H9 (cell line): ENCODE measurements around the gene ST8SIA5. TPM values are rescaled to one million over a fixed set of nuclear protein-coding genes. Genes with fewer than 3 reads are reported as not detected.

Source experiments
- DNase-seq: peaks from one replicate; pipeline ENCODE4 v3.0.0-alpha.2; 2017
- H2AFZ ChIP-seq: one replicate; pipeline ENCODE4 v1.6.1; 2013; ENCODE audit warnings: mild to moderate bottlenecking, low read length, control low read depth, moderate library complexity
- H2AK5ac ChIP-seq: 2 replicates; pipeline ENCODE4 v1.6.1; 2013; ENCODE audit warnings: low read length, control low read depth, mixed read lengths; ENCODE audit not compliant: insufficient read length
- H2BK120ac ChIP-seq: one replicate; pipeline ENCODE4 v1.6.1; 2013; ENCODE audit warnings: low read depth, mild to moderate bottlenecking, low read length, control low read depth, inconsistent platforms; ENCODE audit not compliant: poor library complexity, severe bottlenecking
- H2BK12ac ChIP-seq: 2 replicates; pipeline ENCODE4 v1.6.1; 2013; ENCODE audit warnings: low read length, control low read depth, mixed read lengths, low read depth; ENCODE audit not compliant: insufficient read length
- H2BK15ac ChIP-seq: 2 replicates; pipeline ENCODE4 v1.6.1; 2013; ENCODE audit warnings: low read depth, low read length, control low read depth
- H2BK20ac ChIP-seq: one replicate; pipeline ENCODE4 v1.6.1; 2013; ENCODE audit warnings: low read depth, mild to moderate bottlenecking, low read length, control low read depth, inconsistent platforms; ENCODE audit not compliant: poor library complexity, severe bottlenecking
- H2BK5ac ChIP-seq: 2 replicates; pipeline ENCODE4 v1.6.1; 2013; ENCODE audit warnings: low read length, control low read depth, mixed read lengths; ENCODE audit not compliant: insufficient read length
- H3K14ac ChIP-seq: 2 replicates; pipeline ENCODE4 v1.6.1; 2013; ENCODE audit warnings: low read length, control low read depth; ENCODE audit not compliant: insufficient read depth
- H3K18ac ChIP-seq: 2 replicates; pipeline ENCODE4 v1.6.1; 2013; ENCODE audit warnings: low read depth, mild to moderate bottlenecking, mixed read lengths, low read length, control low read depth; ENCODE audit not compliant: insufficient read length
- H3K23ac ChIP-seq: 2 replicates; pipeline ENCODE4 v1.6.1; 2013; ENCODE audit warnings: low read length, control low read depth, mixed read lengths, low read depth; ENCODE audit not compliant: insufficient read length
- H3K23me2 ChIP-seq: 2 replicates; pipeline ENCODE4 v1.6.1; 2013; ENCODE audit warnings: low read depth, mild to moderate bottlenecking, mixed read lengths, low read length, control low read depth; ENCODE audit not compliant: insufficient read length, poor library complexity, severe bottlenecking
- H3K27ac ChIP-seq: 2 replicates; pipeline ENCODE4 v1.5.1; 2013; ENCODE audit warnings: low read length, control low read depth, mixed read lengths, low read depth; ENCODE audit not compliant: insufficient read length
- H3K27me3 ChIP-seq: 2 replicates; pipeline ENCODE4 v1.6.1; 2013; ENCODE audit warnings: low read length, control low read depth, inconsistent platforms; ENCODE audit not compliant: insufficient read depth
- H3K4ac ChIP-seq: 2 replicates; pipeline ENCODE4 v1.6.1; 2013; ENCODE audit warnings: low read depth, mild to moderate bottlenecking, control low read depth, inconsistent platforms, low read length, moderate library complexity
- H3K4me1 ChIP-seq: 2 replicates; pipeline ENCODE4 v1.6.1; 2013; ENCODE audit warnings: low read length, control low read depth, inconsistent platforms; ENCODE audit not compliant: insufficient read depth
- H3K4me2 ChIP-seq: 2 replicates; pipeline ENCODE4 v1.6.1; 2013; ENCODE audit warnings: low read length, control low read depth, mixed read lengths; ENCODE audit not compliant: insufficient read length, insufficient read depth
- H3K56ac ChIP-seq: 2 replicates; pipeline ENCODE4 v1.6.1; 2013; ENCODE audit warnings: low read depth, mild to moderate bottlenecking, mixed read lengths, low read length, control low read depth; ENCODE audit not compliant: insufficient read length
- H3K79me1 ChIP-seq: 2 replicates; pipeline ENCODE4 v1.6.1; 2013; ENCODE audit warnings: low read depth, mild to moderate bottlenecking, moderate library complexity, low read length, control low read depth, inconsistent platforms; ENCODE audit not compliant: insufficient read depth, poor library complexity, severe bottlenecking
- H3K79me2 ChIP-seq: 2 replicates; pipeline ENCODE4 v1.6.1; 2013; ENCODE audit warnings: low read length, control low read depth, inconsistent platforms; ENCODE audit not compliant: insufficient read depth
- H3K9ac ChIP-seq: 2 replicates; pipeline ENCODE4 v1.6.1; 2013; ENCODE audit warnings: low read length, control low read depth, mixed read lengths; ENCODE audit not compliant: insufficient read length; ENCODE audit errors: extremely low read depth
- H3K9me3 ChIP-seq: one replicate; pipeline ENCODE4 v1.6.1; 2013; ENCODE audit warnings: low read depth, low read length, inconsistent platforms; ENCODE audit not compliant: control insufficient read depth
- H3T11ph ChIP-seq: one replicate; pipeline ENCODE4 v1.6.1; 2013; ENCODE audit warnings: mild to moderate bottlenecking, low read length, control low read depth, inconsistent platforms
- H4K20me1 ChIP-seq: one replicate; pipeline ENCODE4 v1.6.1; 2013; ENCODE audit not compliant: control insufficient read depth, insufficient read length, insufficient read depth
- H4K5ac ChIP-seq: 2 replicates; pipeline ENCODE4 v1.6.1; 2013; ENCODE audit warnings: low read depth, mild to moderate bottlenecking, mixed read lengths, low read length, control low read depth; ENCODE audit not compliant: insufficient read length
- H4K8ac ChIP-seq: replicated peaks from 2 replicates; pipeline ENCODE4 v1.6.1; 2013; ENCODE audit warnings: low read length, control low read depth, mixed read lengths, low read depth; ENCODE audit not compliant: insufficient read length
- H4K91ac ChIP-seq: 2 replicates; pipeline ENCODE4 v1.6.1; 2013; ENCODE audit warnings: low read depth, mild to moderate bottlenecking, moderate library complexity, mixed read lengths, low read length, control low read depth; ENCODE audit not compliant: insufficient read length
- H3K27ac Mint-ChIP-seq, 3 experiments: 2 replicates in 2 of 3; 3 replicates in 1 of 3; pipeline ENCODE4 v1.8.0; 2020 to 2021; ENCODE audit warnings: mixed read lengths in 3 of 3, mild to moderate bottlenecking in 1 of 3, moderate library complexity in 1 of 3
- H3K27me3 Mint-ChIP-seq: 2 replicates; pipeline ENCODE4 v1.8.0; 2021; ENCODE audit warnings: low read depth, mild to moderate bottlenecking, moderate library complexity, mixed read lengths
- H3K36me3 Mint-ChIP-seq, 3 experiments: 2 replicates in 2 of 3; 3 replicates in 1 of 3; pipeline ENCODE4 v1.8.0; 2020 to 2021; ENCODE audit warnings: low read depth in 3 of 3, mixed read lengths in 3 of 3; ENCODE audit not compliant: insufficient read depth in 1 of 3
- H3K4me1 Mint-ChIP-seq, 2 experiments: 2 replicates each; pipeline ENCODE4 v1.8.0; 2020; ENCODE audit warnings: mixed read lengths in 2 of 2
- H3K4me3 Mint-ChIP-seq, 2 experiments: 2 replicates in 1 of 2; 3 replicates in 1 of 2; pipeline ENCODE4 v1.8.0; 2020 to 2021; ENCODE audit warnings: mild to moderate bottlenecking in 2 of 2, mixed read lengths in 2 of 2, moderate library complexity in 1 of 2
- H3K9me3 Mint-ChIP-seq, 2 experiments: 2 replicates in 1 of 2; 3 replicates in 1 of 2; pipeline ENCODE4 v1.8.0; 2020; ENCODE audit warnings: mild to moderate bottlenecking in 2 of 2, mixed read lengths in 2 of 2, moderate library complexity in 1 of 2
- CTCF ChIP-seq: fragments of 200-600 bp; sonication (generic); conservative IDR thresholded peaks from 3 replicates; pipeline ENCODE4 v1.8.0; 2021; ENCODE audit warnings: antibody characterized with exemption, mild to moderate bottlenecking
- WGBS: extraction: QIAGEN DNeasy Blood & Tissue Kit; methylation state at CpG from one replicate; pipeline ENCODE4 v1.1.7; 2013; ENCODE audit warnings: missing lambda C conversion rate, low lambda C conversion rate, mixed read lengths; ENCODE audit not compliant: insufficient read length; ENCODE audit errors: extremely low coverage; 5-methylcytosine and 5-hydroxymethylcytosine counted together
- total RNA-seq: library from RNA; stranded (reverse); gene quantifications from 2 replicates; pipeline ENCODE4 v1.2.1, GENCODE V29; 2021

Gene ST8SIA5
- total RNA-seq, 1 experiment from 2014 or later: 0.63 TPM

GRCh38 chr18:46727177-46727576 lies 29.7 kb downstream of the ST8SIA5 start:
- Histone ChIP-seq H3T11ph (no peak overlapping the region), H2BK12ac (no peak overlapping the region), H3K79me1 (no peaks in the 10 kb centered on the region), H2BK15ac (no peak overlapping the region), H3K4me2 (no peak overlapping the region), H4K20me1 (no peaks in the 10 kb centered on the region), H4K5ac (no peak overlapping the region), H3K14ac (no peak overlapping the region), H3K27ac (no peak overlapping the region), H3K56ac (no peak overlapping the region), H2BK5ac (no peak overlapping the region), H3K23me2 (no peaks in the 10 kb centered on the region), H3K27me3 (no peaks in the 10 kb centered on the region), H3K4ac (no peak overlapping the region), H4K91ac (no peak overlapping the region), H2BK120ac (no peak overlapping the region), H2AK5ac (no peak overlapping the region), H2BK20ac (no peak overlapping the region), H3K23ac (no peak overlapping the region), H3K18ac (no peak overlapping the region), H3K4me1 (no peaks in the 10 kb centered on the region), H3K9me3 (no peaks in the 10 kb centered on the region), H3K9ac (no peak overlapping the region), H4K8ac (no peak overlapping the region), H3K79me2 (no peaks in the 10 kb centered on the region), H2AFZ (no peak overlapping the region)
- Mint-ChIP-seq H3K36me3 (peaks cover 3 to 20% (median 7%) of the 10 kb centered on the region in 3 experiments; a peak in 6 of 7 replicates), H3K4me1 (peaks cover 0 to 8% of the 10 kb centered on the region in 2 experiments; a peak in 2 of 4 replicates), H3K9me3 (peaks cover 24 to 29% of the 10 kb centered on the region in 2 experiments), H3K4me3 (no peak overlapping the region), H3K27me3 (peaks cover 3% of the 10 kb centered on the region), H3K27ac (no peak overlapping the region; a peak in 1 of 7 replicates)
- no peak for TF ChIP-seq CTCF
- WGBS: no CpG with 5 or more reads among the region's 1 CpG
- DNase-seq: no peak
